Measurements from ENCODE around the gene RET. TPM values are rescaled to one million over a fixed set of nuclear protein-coding genes. Genes with fewer than 3 reads are reported as not detected.

Gene RET
- 0.88 to 2.2 TPM (median 2.1 TPM) in 3 replicates for total RNA-seq

GRCh38 chr10:43076876-43077420 lies at the start of gene RET:
TSS of gene RET (plus strand) at chr10:43077069. CDS start at chr10:43077259, 190 bp downstream.
- Mint-ChIP-seq H3K36me3 (no peaks in the 10 kb centered on the region), H3K4me3 (peak within 1 kb of the TSS; percentile 58), H3K4me1 (peaks cover 4% of the 10 kb centered on the region), H3K27ac (no peak within 1 kb of the TSS), H3K9me3 (no peaks in the 10 kb centered on the region), H3K27me3 (ENCODE audit: low read depth) (peaks cover 91% of the 10 kb centered on the region)
- DNase-seq (ENCODE audit: low spot score in 2 of 2, unreplicated experiment in 2 of 2) = peak in 1 of 2 experiments; percentile 50
- TF ChIP-seq CTCF (IDR thresholded peaks at IDR 0.05; ENCODE audit: unreplicated experiment) = no peak

- H3K27me3 Mint-ChIP-seq (ENCODE audit: low read depth) = peaks cover 56% of the 10 kb centered on the region
- no peaks in the 10 kb centered on the region for H3K36me3 Mint-ChIP-seq
- DNase-seq (ENCODE audit: low spot score in 2 of 2, unreplicated experiment in 2 of 2) = peak in 1 of 2 experiments; percentile 35
- TF ChIP-seq CTCF (IDR thresholded peaks at IDR 0.05; ENCODE audit: unreplicated experiment) = no peak
- H3K4me3 Mint-ChIP-seq = no peak overlapping the region
- peaks cover 14% of the 10 kb centered on the region for H3K4me1 Mint-ChIP-seq
- peaks cover 6% of the 10 kb centered on the region for H3K9me3 Mint-ChIP-seq
- H3K27ac Mint-ChIP-seq = no peak overlapping the region
Measured at GRCh38 chr10:43027331-43027955, 49.4 kb upstream of the RET start.

- no peak overlapping the region for H3K4me3 Mint-ChIP-seq
- DNase-seq (ENCODE audit: low spot score in 2 of 2, unreplicated experiment in 2 of 2) = peak in 1 of 2 experiments; percentile 32
- H3K9me3 Mint-ChIP-seq = peaks cover 13% of the 10 kb centered on the region
- no peaks in the 10 kb centered on the region for H3K36me3 Mint-ChIP-seq
- H3K4me1 Mint-ChIP-seq = peaks cover 14% of the 10 kb centered on the region
- TF ChIP-seq CTCF (IDR thresholded peaks at IDR 0.05; ENCODE audit: unreplicated experiment) = no peak
- H3K27ac Mint-ChIP-seq = no peak overlapping the region
- H3K27me3 Mint-ChIP-seq (ENCODE audit: low read depth) = peaks cover 49% of the 10 kb centered on the region
Measured at GRCh38 chr10:43028143-43028542, 48.7 kb upstream of the RET start.

GRCh38 chr10:43029043-43029442 lies 47.8 kb upstream of the RET start:
- no peak for TF ChIP-seq CTCF (IDR thresholded peaks at IDR 0.05; ENCODE audit: unreplicated experiment)

GRCh38 chr10:43032613-43033012 lies 44.3 kb upstream of the RET start:
- Mint-ChIP-seq H3K36me3 (no peaks in the 10 kb centered on the region), H3K4me3 (no peak overlapping the region), H3K27ac (no peak overlapping the region), H3K4me1 (no peaks in the 10 kb centered on the region), H3K27me3 (ENCODE audit: low read depth) (peaks cover 15% of the 10 kb centered on the region), H3K9me3 (peaks cover 26% of the 10 kb centered on the region)
- no peak for DNase-seq (ENCODE audit: low spot score in 2 of 2, unreplicated experiment in 2 of 2)
- TF ChIP-seq CTCF (IDR thresholded peaks at IDR 0.05; ENCODE audit: unreplicated experiment) = no peak

More at GRCh38 chr10:43029043-43029442, 47.8 kb upstream of the RET start:
- peak in 1 of 2 experiments; percentile 29 for DNase-seq (ENCODE audit: low spot score in 2 of 2, unreplicated experiment in 2 of 2)
- Mint-ChIP-seq H3K4me1 (peaks cover 14% of the 10 kb centered on the region), H3K4me3 (no peak overlapping the region), H3K27me3 (ENCODE audit: low read depth) (peaks cover 40% of the 10 kb centered on the region), H3K27ac (no peak overlapping the region), H3K9me3 (peaks cover 18% of the 10 kb centered on the region), H3K36me3 (no peaks in the 10 kb centered on the region)

Data from mesothelial cell of epicardium (in vitro differentiated cells).